Measurements from ENCODE around the gene RUFY1.

RUFY1 gene

GRCh38 chr5:179568721-179569120 lies 18.4 kb downstream of the RUFY1 start:
- no peak for TF ChIP-seq CTCF (IDR thresholded peaks at IDR 0.05; ENCODE audit: low read depth, low read length, missing control alignments)
- DNase-seq (ENCODE audit: low read depth), result no peak
- no peak overlapping the region for H3K4me3 ChIP-seq (ENCODE audit: low read depth, low read length)

GRCh38 chr5:179572386-179572785 lies 22.0 kb downstream of the RUFY1 start:
- TF ChIP-seq CTCF (IDR thresholded peaks at IDR 0.05; ENCODE audit: low read depth, low read length, missing control alignments), result no peak
- no peak for DNase-seq (ENCODE audit: low read depth)
- no peak overlapping the region for H3K4me3 ChIP-seq (ENCODE audit: low read depth, low read length)

- DNase-seq (ENCODE audit: low read depth), result no peak
- no peak overlapping the region for H3K4me3 ChIP-seq (ENCODE audit: low read depth, low read length)
- TF ChIP-seq CTCF (IDR thresholded peaks at IDR 0.05; ENCODE audit: low read depth, low read length, missing control alignments), result no peak
These were observed 27.1 kb downstream of the RUFY1 start for GRCh38 chr5:179577286-179577960.

- TF ChIP-seq CTCF (IDR thresholded peaks at IDR 0.05; ENCODE audit: low read depth, low read length, missing control alignments), result no peak
- no peak overlapping the region for H3K4me3 ChIP-seq (ENCODE audit: low read depth, low read length)
- DNase-seq (ENCODE audit: low read depth), result no peak
These were observed 35.6 kb downstream of the RUFY1 start for GRCh38 chr5:179585941-179586401.

GRCh38 chr5:179588166-179588565 lies 37.8 kb downstream of the RUFY1 start:
- DNase-seq (ENCODE audit: low read depth), result no peak
- no peak for TF ChIP-seq CTCF (IDR thresholded peaks at IDR 0.05; ENCODE audit: low read depth, low read length, missing control alignments)
- H3K4me3 ChIP-seq (ENCODE audit: low read depth, low read length), result no peak overlapping the region

GRCh38 chr5:179595916-179596315 lies 45.6 kb downstream of the RUFY1 start:
- no peak overlapping the region for H3K4me3 ChIP-seq (ENCODE audit: low read depth, low read length)
- no peak for TF ChIP-seq CTCF (IDR thresholded peaks at IDR 0.05; ENCODE audit: low read depth, low read length, missing control alignments)
- no peak for DNase-seq (ENCODE audit: low read depth)

GRCh38 chr5:179596421-179596820 lies 46.1 kb downstream of the RUFY1 start:
- no peak overlapping the region for H3K4me3 ChIP-seq (ENCODE audit: low read depth, low read length)
- TF ChIP-seq CTCF (IDR thresholded peaks at IDR 0.05; ENCODE audit: low read depth, low read length, missing control alignments), result no peak
- DNase-seq (ENCODE audit: low read depth), result no peak
